ENCODE data around the gene CDC40.

CDC40 gene

DNA sequence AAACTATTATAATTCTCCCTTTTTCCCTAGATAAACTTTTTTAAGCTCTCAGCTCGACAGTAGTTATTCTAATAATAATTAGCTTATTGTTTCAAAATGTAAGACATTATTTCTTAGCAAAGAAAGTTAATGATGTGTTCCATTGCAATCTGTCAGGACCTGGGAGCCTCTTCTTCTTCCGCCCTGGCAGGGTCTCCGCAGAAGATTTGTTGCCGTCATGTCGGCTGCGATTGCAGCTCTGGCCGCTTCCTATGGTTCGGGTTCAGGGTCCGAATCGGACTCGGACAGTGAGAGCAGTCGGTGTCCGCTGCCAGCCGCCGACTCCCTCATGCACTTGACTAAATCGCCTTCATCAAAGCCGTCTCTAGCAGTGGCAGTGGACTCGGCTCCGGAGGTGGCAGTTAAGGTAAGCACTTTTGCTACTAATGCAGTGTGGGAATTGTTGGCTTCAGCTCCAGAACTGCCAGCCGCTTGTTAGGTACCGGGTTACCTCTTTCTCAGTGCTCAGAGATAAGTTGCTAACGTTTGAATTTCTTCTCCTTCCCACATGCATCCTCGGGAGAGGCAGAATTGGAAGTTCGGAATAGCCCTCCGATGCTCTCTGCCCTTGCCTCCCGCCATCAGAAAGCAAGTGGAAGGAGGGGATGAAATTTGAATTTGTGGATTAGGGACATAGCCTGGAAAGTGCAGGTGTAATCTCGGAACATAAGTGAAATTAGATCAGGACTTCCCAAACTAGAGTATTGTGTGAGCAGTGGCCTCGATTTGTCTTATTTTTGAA, at the start of gene CDC40:
CDC40 (plus strand) TSS at position 200 of the 781 bp plus-strand sequence; CDS start at position 218, 18 bp downstream.
- peak; percentile 46 to 55 for DNase-seq

GRCh38 chr6:110137924-110138887, 42.0 kb upstream of the CDC40 start:
- DNase-seq, result no peak

- DNase-seq, result no peak
These were observed 41.2 kb upstream of the CDC40 start for GRCh38 chr6:110139052-110139451.

- DNase-seq, result no peak
These were observed 39.6 kb upstream of the CDC40 start for GRCh38 chr6:110140650-110141049.

- DNase-seq, result no peak
These were observed 32.4 kb upstream of the CDC40 start for GRCh38 chr6:110147870-110148269.

DNA sequence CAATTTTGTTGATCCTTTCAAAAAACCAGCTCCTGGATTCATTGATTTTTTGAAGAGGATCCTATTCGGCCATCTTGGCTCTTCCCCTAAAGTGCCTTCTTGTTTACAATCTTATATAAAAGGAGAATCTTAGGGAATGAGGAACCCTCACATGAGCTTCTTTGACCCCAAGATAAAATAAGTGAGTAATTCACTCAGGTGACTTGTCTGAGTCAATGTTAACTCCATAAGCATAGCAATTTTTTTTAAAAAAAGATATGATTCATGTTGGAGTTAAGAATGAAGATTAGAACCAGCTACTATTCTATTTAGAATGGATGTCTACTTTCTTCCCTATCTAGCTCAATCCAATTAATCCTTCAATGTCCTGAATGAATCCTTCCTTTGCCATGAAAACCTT, 21.7 kb upstream of the CDC40 start:
- no peak for DNase-seq

DNA sequence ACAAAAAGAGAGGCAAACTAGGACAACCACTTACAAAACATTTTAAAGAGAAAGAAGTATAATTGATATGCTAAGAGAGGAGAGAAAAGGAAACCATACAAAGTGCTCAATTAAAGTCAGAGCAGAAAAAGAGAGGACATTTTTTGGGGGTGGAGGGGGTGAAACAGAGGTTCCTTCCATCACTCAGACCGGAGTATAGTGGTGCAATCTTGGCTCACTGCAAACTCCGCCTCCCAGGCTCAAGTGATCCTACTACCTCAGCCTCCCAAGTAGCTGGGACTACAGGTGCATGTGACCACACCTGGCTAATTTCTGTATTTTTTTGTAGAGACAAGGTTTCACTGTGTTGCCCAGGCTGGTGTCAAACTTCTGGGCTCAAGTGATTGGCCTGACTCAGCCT, 10.1 kb upstream of the CDC40 start:
- DNase-seq, result no peak

- DNase-seq, result no peak
These were observed 6.6 kb upstream of the CDC40 start for GRCh38 chr6:110173506-110174132.

- peak; percentile 53 to 75 for DNase-seq
These were observed 1.4 kb upstream of the CDC40 start for GRCh38 chr6:110178626-110179405.

- DNase-seq, result peak; percentile 88
These were observed 610 bp upstream of the CDC40 start, which contains the start of gene WASF1 for GRCh38 chr6:110179406-110180227. Gene WASF1 (minus strand): TSS chr6:110179670. CDS start chr6:110127601, 52,069 bp downstream.

- no peak for DNase-seq
These were observed 1.2 kb downstream of the CDC40 start for GRCh38 chr6:110181131-110182030.

DNA sequence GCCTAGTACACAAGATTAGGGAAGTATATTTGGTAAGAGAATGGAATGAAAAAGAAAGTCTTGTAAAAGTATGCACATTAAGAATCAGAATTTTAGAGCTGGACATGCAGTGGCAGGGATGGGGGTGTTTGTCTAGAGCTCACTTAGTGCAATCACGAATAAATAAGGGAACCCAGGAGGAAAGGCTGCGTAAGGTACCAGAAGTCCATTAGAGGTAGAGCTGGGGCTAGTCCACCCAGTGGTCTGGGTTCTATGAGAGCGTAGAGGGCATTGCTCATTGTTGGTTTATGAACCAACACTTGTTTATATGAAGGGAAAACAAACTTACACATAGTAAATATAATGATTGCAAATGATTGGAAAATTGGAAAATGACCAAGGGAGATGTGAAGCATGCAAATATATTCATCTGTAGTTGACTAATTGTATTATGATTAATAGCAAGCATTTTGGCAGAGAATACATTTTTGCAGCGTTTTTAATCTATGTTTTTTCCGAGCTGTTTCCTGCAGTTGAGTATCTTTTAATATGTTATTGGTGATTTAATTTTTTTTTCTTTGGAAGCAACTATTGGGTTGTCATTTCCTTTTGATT, 3.2 kb downstream of the CDC40 start:
- DNase-seq, result no peak

GRCh38 chr6:110185879-110186278, 5.7 kb downstream of the CDC40 start:
- no peak for DNase-seq

GRCh38 chr6:110188791-110189190, 8.6 kb downstream of the CDC40 start:
- no peak for DNase-seq

- DNase-seq, result no peak
These were observed 10.5 kb downstream of the CDC40 start for GRCh38 chr6:110190726-110191125.

DNA sequence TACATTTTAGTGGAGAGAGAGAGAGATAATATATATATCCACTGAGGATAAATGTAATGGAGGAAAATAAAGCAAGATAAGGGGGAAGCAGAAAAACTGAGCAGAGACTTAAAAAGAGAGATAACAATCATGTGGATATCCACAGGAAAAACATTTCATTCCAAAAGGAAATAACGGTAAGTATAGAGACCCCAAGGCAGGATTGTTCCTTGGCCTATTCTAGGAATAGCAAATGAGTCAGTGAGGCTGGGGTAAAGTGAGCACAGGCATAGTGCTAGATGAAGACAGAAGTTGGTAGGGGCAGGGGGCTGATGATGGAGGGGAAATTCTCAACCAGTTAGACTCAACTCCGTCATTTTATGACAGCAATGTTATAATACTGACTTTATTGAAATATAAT, 11.2 kb downstream of the CDC40 start:
- no peak for DNase-seq

GRCh38 chr6:110195639-110196038, 15.4 kb downstream of the CDC40 start:
- DNase-seq, result no peak

- DNase-seq, result no peak
These were observed 16.6 kb downstream of the CDC40 start for GRCh38 chr6:110196874-110197273.

DNA sequence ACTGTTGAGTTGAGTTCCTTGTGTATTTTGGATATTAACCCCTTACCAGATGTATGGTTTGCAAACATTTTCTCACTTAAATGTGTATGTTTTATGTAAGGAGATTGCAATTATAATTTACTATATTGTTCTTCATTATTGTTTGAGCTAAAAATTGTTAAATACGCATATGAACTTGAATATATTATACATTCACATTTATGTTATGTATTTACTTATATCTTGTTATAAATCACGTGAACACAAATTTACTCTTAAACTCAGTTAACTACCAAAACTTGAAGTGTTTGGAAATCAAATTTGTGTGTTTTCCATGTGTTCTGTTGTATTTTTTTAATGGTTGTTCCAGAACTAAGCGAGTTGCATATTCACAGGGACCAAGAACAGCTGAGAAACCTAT, 18.3 kb downstream of the CDC40 start:
- no peak for DNase-seq
